NCI-H226 (cell line): ENCODE data around the gene PRXL2B.
"Not testable (repeated sequence)": the region's sequence is repeated elsewhere in the genome, so short reads cannot be mapped to it uniquely, and the experiment has no call there.

ENCODE experiments used
- DNase-seq: peaks from one replicate; pipeline ENCODE4 v3.0.0-alpha.2; 2015

The PRXL2B gene

GRCh38 chr1:2551544-2551943, 35.0 kb upstream of the PRXL2B start:
- not testable (repeated sequence) for DNase-seq

GRCh38 chr1:2552189-2552588, 34.4 kb upstream of the PRXL2B start:
- DNase-seq: no peak

GRCh38 chr1:2553076-2553475, 33.5 kb upstream of the PRXL2B start:
- DNase-seq: not testable (repeated sequence)

- no peak for DNase-seq
Observed at GRCh38 chr1:2553871-2554620, 32.5 kb upstream of the PRXL2B start.

GRCh38 chr1:2554621-2555387, 31.8 kb upstream of the PRXL2B start:
- DNase-seq: no peak

- DNase-seq: no peak
Observed at GRCh38 chr1:2555634-2556276, 30.8 kb upstream of the PRXL2B start.

GRCh38 chr1:2556277-2556677, 30.3 kb upstream of the PRXL2B start, which contains the start of gene TNFRSF14:
TSS of gene TNFRSF14 (plus strand) at chr1:2556371. CDS start at chr1:2556665, 294 bp downstream.
- no peak for DNase-seq

- no peak for DNase-seq
Observed at GRCh38 chr1:2556678-2557481, 29.7 kb upstream of the PRXL2B start.

- no peak for DNase-seq
Observed at GRCh38 chr1:2557482-2558400, 28.8 kb upstream of the PRXL2B start.

GRCh38 chr1:2558420-2558819, 28.2 kb upstream of the PRXL2B start:
- DNase-seq: no peak

GRCh38 chr1:2558861-2559260, 27.7 kb upstream of the PRXL2B start:
- DNase-seq: no peak

GRCh38 chr1:2559509-2560298, 26.9 kb upstream of the PRXL2B start:
- DNase-seq: no peak

GRCh38 chr1:2560299-2561073, 26.1 kb upstream of the PRXL2B start:
- no peak for DNase-seq

GRCh38 chr1:2561446-2561845, 25.1 kb upstream of the PRXL2B start:
- no peak for DNase-seq

GRCh38 chr1:2561898-2562895, 24.4 kb upstream of the PRXL2B start:
- no peak for DNase-seq

GRCh38 chr1:2563205-2563604, 23.4 kb upstream of the PRXL2B start:
- DNase-seq: no peak

- no peak for DNase-seq
Observed at GRCh38 chr1:2564006-2564814, 22.4 kb upstream of the PRXL2B start.
